GM18505 (cell line): ENCODE measurements around the gene MEGF11.

Experiments
- ATAC-seq: cut with Tn5 transposase; IDR thresholded peaks from one replicate; pipeline ENCODE4 v1.9.1; 2021; ENCODE audit not compliant: unreplicated experiment
- POLR2A ChIP-seq: IDR thresholded peaks from 4 replicates; pipeline ENCODE4 v1.6.1; 2011; ENCODE audit warnings: borderline replicate concordance; ENCODE audit not compliant: insufficient read depth, insufficient read length; ENCODE audit errors: extremely low read depth

The MEGF11 gene

DNA sequence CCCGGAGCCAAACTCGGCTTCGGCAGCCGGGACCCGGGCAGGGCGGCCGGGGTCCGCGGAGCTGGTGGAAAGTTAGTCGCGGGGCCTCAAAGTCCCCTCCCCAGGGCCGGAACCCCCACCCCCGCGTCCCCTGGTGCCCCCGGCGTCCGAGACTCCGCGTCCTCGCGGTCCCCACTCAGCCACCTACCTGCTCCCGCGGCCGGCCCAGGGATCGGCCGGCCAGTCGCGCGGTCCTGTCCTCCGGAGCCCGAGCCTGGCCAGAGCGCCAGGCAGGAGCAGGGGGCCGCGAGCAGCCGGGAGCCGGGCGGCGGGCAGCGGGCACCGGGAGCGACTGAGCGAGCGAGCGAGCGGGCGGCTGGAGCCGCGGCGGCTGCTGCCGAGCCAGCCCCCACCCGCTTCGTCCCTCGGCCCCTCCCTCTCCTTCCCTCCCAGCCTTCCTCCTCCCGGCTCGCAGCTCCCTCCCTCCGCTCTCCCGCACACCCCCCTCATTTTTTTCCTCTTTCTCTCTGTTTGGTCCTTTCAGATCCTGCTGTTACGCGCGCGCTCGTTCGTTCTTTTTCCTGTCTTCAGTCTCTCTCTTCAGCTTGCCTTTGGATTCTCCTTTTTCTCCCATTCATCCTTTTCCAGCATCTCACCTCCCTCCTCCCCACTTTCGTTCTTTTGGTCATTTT is at the start of gene MEGF11:
MEGF11 (minus strand) TSS at position 333 of the 671 bp plus-strand sequence. CDS start 125,347 bp downstream, outside the sequence.
- no peak for TF ChIP-seq POLR2A
- ATAC-seq, result no peak

DNA sequence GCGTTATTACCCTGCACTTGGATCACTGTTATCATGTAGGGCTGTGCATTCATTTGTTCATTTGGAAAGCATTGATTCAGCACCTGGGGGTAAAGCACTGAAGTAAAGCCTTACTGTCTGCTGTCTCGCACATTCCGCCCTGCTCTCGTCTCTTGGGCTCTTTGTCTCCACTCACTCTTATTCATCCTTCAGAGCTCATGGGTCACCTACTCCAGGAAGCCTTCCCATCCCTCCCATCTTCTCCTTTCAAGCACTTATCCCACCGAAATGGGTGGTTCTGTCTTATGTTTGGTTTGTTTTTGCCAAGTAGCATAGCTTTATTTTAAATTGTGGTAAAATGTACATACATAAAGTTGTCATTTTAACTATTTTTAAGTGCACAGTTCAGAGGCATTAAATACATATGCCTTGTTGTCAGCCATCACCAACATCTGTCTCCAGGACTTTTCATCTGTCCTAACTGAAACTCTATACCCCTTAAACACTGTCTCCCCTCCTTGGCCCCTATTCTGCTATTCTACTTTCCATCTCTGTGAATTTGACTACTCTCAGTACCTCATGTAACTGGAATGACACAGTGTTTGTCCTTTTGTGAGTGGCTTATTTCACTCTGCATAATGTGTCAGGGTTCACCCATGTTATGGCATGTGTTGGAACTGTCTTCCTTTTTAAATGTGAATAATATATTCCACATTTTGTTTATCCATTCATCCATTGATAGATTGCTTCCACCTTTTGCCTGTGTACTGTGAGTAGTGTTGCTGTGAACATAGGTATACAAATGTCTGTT is 49.1 kb upstream of the MEGF11 start:
- no peak for TF ChIP-seq POLR2A
- ATAC-seq, result no peak

DNA sequence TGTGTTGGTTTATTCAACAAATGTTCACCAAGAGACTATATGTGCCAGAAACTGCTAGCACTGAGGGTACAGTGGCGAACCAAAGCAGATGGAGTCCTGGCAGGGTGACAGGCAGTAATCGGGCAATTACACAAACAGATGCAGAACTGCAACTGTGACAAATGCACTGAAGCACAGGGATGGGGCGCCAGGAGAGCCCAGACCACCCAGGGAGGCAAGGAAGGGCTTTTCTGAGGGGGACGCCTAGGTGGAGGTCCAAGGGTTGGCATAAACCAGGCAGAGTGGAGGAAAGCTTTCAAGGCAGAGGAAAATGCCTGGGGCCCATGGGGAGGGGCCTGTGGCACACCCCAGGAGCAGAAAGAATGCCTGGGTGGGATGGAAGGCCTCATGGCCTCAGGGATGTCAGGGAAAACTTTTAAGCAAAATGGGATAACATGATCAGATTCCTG is 45.3 kb upstream of the MEGF11 start:
- TF ChIP-seq POLR2A, result no peak
- ATAC-seq, result no peak

DNA sequence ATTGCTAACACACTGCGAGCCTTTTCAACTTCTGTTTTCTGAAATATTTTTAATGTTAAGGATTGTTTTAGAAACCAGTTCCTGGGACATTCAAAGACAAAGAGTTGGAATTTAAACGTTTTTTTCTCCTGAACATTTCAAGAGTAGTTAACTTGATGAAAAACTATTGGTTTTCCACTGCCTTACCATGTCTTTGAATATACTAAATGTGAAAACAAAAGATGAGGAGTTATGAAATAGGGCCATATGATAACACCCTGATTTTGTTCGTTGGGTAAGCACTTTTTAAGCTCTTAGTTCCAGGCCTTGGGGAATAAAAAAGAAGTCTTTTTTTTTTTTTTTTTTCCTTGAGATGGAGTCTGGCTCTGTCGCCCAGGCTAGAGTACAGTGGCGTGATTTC is 42.6 kb upstream of the MEGF11 start:
- TF ChIP-seq POLR2A, result no peak
- no peak for ATAC-seq

DNA sequence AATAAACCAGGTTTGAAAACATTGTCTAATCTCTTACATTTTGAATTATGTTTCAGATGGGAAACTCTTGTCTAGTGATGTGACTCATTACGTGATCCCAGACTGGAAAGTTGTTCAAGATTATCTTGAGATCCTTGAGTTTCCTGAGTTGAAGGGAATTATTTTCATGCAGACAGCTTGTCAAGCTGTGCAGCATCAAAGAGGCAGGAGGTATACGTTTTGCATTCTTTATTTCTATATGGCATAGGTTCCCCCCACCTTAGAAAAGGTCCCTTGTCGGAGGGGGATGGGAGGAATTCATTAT is 41.3 kb upstream of the MEGF11 start:
- ATAC-seq, result no peak
- TF ChIP-seq POLR2A, result no peak

DNA sequence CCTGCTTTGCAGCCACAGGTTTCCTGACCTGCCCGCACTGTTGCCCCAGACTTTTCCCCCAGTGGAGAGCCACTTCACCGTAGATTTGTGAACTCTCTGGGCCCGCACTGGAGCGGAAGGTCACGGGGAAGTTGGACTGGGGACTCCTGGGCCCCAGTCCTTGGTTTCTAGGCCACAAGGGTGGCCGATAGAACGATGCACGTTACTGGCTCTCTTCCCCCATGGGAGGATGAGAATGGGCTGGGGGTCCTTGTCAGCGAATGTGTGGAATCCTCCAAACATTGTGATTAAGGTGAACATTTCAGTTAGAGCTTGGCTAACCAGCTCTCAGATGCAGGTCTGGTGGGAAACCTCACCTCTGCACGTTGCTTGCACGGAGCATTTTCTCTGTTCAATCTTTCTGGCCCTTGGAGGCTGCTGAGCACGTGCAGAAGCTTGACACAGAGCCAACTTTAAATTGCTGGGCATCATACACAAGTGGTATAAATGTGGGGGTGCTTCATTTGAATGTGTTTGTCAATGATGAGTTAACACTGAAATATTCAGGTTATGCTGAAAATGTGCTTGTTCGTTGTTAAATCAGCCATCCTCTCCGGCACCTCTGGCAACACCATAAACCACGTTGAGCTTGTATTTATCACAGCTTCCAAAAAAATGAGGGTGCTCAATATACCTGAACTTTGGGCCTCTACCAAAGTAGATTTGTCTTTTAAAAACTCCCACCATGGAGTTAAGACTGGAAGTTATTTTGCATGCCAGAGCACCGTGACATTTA is 40.8 kb upstream of the MEGF11 start:
- TF ChIP-seq POLR2A, result no peak
- peak; percentile 30 for ATAC-seq

DNA sequence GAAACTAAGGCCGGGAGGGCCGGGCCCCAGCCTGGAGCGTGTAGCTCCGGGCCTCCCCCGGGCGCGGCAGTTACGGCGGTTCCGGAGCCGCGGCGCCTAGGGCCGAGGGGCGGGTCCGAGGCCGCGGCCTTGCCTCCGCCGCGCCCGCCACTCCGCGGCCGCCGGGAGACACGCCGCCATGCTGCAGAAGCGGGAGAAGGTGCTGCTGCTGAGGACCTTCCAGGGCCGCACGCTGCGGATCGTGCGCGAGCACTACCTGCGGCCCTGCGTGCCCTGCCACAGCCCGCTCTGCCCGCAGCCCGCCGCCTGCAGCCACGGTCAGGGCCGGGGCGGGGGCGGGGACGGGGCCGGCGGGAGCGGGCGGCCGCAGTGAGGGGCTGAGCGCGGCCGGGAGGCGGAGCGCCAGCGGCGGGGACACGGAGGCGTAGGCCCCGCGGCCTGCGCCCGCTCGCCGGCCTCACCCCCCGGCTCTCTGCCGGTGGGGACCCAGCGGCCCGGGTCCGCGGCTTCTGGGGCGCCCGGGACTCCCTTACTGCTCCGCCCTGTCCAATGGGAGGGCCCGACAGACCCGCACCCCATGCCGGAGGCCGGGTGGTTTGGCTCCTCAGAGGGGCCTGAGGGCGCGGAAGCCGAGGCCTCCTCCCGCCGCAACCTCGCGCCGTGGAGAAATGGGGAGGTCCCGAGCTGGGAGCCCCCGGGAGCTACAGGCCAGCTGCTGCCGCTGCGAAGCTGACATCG is 40.0 kb upstream of the MEGF11 start, which contains the start of gene DIS3L:
DIS3L (plus strand) TSS at position 150 of the 738 bp plus-strand sequence; CDS start at position 179, 29 bp downstream.
- peak; percentile 74 for TF ChIP-seq POLR2A
- peak; percentile 57 for ATAC-seq

DNA sequence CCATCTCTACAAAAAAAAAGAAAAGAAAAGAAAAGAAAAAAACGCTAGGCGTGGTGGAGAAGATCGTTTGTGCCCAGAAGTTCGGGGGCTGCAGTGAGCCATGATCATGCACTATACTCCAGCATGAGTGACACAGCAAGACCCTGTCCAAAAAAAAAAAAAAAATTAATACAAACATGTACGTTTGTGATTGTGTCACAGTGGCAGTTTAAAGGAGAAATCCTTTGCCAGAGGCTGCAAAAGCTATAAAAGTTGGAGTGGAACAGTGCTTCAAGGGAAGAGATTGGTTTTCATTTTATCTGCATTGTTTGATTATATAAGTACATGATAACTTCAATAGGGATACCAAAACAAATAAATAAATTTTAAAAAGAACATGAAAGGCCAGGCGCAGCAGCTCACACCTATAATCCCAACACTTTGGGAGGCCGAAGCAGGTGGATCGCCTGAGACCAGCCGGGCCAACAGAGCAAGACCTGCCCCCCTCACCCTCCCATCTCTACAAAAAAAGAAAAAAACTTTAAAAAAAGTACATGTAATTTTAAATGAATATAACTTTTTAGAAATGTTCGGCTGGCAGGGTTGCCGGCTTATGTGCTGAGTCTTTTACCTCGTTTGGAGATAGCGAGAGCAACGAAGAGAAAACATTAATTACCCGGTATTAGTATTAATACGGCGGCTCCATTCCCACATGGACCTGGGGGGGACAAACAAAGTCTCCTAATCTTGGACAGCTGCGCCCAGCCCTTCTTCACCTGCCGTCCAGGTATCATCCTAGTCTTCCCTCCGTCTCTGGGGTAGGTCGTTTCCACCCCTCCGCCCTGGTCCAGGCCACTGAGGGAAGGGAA is 39.2 kb upstream of the MEGF11 start:
- no peak for TF ChIP-seq POLR2A
- no peak for ATAC-seq

DNA sequence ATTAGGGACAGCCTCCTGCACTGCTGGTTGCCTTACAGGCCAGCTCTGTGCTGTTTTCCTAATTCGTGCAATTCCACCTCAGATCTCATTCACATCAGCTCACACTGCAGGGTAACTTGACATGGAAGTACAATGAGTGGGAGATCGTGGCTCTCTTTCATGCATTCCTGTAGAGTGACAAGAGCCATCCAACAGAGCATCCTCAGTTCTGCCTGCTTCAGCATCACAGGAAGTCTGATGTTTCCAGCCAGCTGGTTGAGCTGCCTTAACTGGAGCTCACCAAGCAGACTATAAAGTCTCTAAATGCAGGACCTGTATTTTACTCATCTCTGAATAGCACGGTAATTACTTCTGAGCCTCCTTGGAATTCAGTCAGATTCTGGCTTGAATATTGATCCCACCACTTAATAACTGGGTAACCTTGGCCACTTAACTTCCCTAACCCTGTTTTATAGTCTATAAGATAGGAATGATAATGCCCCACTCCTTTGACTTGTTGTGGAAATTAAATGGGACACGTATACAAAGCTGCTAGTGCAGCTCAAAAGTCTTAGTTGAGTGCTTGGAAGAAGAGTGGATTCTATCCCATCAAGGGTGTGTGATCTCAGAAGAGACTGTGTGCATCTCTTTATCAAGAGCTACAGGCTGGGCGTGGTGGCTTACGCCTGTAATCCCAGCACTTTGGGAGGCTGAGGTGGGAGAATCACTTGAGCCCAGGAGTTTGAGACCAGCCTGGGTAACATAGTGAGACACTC is 38.4 kb upstream of the MEGF11 start:
- no peak for ATAC-seq
- TF ChIP-seq POLR2A, result no peak

DNA sequence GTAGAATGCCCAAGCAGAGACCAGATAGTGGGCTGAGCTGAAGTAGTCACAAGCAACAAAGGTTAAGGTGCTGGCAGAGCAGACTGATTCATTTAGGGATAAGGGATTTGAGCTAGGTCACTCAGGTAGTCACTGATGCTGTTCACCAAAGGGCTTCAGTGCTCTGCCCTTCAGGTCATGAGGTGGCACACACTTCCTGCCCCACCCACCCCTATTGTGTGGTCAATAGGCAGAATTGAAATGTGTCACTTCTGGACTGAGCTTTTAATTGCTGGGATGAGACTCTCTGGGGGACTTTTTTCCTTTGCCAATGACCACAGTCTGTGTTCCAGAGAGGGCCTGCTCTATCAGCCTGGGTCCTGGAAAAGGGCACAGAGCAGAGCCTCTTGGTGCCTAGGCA is 37.0 kb upstream of the MEGF11 start:
- no peak for TF ChIP-seq POLR2A
- no peak for ATAC-seq

DNA sequence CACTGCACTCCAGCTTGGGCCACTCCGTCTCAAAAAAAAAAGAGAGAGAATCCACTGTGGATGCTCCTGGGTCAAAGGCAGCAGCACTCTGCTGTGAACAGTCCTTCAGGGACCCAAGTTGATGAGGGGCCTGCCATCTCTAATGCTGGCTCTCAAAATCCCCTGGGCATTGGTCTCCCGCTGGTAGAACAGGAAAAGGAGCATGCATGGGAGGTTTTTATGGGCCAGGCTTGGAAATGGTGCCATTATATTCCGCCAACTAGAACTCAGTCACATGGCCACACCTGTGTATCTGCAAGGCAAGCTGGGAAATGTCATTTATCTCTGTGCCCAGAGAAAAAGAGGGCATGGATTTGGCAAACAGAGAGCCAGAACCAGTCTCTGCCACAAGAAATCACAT is 36.5 kb upstream of the MEGF11 start:
- ATAC-seq, result no peak
- no peak for TF ChIP-seq POLR2A

DNA sequence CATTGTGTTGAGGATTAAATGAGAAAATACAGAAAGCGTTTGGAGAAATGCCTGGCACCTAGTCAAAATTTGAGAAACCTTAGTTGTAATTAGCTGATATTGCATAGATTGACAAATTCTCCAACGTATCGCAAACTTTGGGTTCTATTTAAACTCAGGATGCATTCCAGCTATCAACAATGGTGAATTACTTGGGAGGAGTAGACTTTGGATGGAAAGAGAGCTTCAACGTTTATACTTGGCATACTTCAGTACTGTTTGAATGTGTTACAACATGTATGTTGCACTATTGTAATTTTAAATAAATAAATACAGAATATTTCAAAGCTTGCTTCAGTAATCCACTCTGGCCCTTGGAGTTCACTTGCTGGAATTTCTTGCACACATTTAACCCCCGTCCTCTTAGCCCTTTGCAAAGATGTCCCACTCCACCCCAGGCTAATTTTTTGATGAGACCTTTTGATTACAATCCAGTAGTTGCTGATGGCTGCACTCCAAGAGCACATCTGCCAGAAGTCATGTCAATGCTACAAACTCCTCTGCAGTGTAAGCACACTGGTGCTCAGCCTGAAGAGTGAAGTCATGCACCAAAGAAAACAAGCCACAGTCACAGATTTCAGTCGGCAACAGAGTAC is 35.1 kb upstream of the MEGF11 start:
- TF ChIP-seq POLR2A, result no peak
- no peak for ATAC-seq

DNA sequence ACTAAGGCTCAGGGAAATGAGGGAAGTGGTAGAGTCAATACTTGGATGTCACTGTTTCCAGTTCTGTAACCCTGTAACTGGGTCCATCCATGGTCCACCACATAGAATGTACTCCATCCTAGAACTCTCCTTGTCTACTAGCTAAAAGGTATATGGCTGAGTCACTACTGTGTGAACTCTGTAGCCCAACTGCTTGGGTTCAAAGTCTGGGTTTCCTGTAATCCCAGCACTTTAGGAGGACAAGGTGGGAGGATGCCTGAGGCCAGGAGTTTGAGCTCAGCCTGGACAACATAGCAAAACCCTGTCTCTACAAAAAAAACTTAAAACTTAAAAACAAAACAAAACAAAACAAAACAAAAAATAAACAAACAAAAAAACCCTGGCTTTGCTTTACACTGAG is 34.5 kb upstream of the MEGF11 start:
- TF ChIP-seq POLR2A, result no peak
- ATAC-seq, result no peak
